Hematopoietic multipotent progenitor cell treated with erythropoietin and hydrocortisone succinate and interleukin-3 and kit ligand, for 4 days (in vitro differentiated cells): ENCODE results near the gene NOTCH3.

Source experiments
- DNase-seq: peaks from one replicate; pipeline ENCODE4 v3.0.0-alpha.2; 2015

Gene NOTCH3

DNA sequence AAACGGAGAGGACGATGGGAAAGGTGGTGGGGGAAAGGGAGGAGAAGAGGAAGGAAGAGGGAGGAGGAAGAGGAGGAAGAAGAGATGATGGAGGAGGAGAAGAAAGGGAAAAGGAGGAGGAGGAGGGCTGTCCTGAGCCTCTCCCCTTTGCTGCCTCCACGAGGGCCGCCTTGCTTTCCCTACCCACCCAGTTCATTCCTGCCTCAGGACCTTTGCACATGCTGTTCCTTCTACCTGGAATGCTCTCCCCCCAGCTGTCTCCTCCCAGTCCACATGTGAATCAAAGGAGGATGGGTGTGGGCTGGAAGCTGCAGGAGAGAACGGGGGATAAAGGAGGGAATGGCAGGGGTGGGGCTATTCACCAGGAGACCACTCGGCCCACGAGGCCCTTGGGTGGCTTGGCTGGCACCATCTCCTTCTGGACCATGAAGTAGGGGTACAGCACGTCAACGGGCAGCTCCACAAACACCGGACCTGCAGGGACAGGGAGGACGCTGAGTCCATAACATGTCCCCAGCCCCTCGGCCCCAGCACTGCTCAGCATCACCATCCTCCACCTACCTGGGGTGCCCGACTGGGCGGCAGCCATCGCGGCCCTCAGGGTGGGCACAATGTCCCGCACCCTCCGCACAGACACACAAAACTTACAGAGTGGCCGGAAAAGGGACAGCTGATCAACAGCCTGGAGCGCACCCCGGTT lies 78.3 kb downstream of the NOTCH3 start:
- DNase-seq, result no peak

DNA sequence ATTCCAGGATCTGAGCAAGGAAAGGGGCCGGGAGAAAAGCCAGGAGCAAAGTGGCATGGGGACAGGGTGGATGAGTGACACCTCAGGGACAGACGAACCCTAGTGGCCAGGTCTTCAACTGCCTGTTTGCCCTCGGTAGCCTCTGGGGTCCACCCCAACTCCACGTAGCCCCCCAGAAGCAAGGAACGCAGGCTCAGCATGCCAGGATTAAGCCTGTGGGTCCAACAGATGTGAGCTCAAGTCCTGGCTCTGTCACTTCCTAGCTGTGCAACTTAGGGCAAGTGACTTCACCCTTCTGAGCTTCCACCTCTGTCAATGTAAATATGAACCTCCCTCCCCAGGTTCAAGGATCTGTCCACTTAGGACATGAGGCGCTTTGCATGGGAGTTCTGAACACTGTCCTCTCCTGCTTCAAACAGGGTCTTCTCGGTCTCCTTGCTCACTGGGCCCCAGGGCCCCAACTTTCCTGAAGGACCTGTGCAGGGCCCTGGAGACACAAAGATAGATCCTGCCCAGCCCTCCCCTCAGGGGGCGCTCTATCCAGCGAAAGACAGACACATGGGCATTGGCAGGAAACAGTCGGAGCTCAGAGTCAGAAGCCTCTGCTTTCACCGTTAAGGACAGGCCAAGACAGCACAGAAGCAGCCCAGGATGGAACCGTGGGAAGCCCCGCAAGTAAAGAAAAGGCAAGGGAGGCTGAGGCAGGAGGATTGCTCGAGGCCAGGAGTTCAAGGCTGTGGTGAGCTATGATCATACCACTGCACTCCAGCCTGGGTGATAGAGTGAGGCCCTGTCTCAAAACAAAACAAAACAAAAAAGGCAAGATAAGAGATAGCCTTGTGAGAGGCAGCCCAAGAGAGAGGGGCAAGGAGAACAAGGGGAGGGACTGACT lies 80.4 kb downstream of the NOTCH3 start:
- DNase-seq, result no peak

DNA sequence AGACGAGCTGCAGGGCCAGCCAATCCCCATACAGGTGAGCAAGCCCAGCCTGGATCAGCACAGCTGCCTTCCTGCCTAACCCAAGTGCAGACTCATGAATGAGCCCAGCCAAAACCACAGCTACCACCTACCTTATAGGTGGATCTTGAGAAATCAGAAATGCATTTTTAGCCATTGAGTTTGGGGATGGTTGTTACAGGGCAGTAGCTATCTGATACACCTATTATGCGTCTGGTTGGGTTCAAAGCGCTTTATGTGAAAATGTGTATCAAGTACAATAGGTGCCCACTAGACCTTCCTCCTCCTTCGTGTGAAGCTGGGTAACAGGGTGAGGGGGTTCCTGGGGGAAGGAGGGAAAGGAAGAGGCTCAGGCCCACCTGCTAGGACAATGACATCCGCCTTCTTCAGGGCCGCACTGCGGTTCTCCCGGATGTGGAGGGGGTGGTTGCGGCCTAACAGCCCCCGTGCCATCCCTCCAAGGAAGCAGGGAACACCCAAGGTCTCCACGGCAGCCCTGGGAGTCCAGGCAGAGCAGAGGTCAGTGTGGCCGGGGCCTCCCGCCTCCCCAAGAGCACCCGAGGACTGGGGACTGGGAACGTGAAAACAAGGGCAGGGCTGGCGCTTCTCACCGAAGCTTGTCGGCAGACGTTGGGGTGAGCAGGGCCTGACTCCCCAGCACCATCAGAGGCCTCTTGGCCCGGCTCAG lies 81.9 kb downstream of the NOTCH3 start:
- no peak for DNase-seq

GRCh38 chr19:15118248-15118647 lies 82.5 kb downstream of the NOTCH3 start:
- DNase-seq, result no peak

DNA sequence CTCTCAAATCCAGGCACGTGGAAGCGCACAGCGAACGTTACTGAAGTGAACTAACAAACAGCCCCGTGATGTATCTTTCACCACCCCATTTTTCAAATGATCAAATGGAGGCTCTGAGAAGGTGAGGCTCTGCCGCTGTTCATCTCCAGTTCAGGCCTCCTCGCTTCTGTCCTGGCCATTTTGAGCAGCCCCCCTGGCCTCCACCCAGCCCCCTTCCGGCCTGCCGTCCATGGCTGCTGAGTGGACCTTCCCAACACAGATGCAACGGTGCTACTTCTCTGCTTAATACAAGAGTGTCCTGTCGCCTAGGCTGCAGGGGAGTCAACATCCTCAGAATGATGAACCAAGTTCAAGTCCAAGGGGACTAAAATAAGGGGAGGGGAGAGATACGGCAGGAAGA lies 83.9 kb downstream of the NOTCH3 start:
- DNase-seq, result no peak

GRCh38 chr19:15115762-15116615 lies 84.8 kb downstream of the NOTCH3 start:
- no peak for DNase-seq

GRCh38 chr19:15115080-15115479 lies 85.7 kb downstream of the NOTCH3 start:
- DNase-seq, result no peak

GRCh38 chr19:15114153-15114540 lies 86.6 kb downstream of the NOTCH3 start:
- DNase-seq, result no peak

DNA sequence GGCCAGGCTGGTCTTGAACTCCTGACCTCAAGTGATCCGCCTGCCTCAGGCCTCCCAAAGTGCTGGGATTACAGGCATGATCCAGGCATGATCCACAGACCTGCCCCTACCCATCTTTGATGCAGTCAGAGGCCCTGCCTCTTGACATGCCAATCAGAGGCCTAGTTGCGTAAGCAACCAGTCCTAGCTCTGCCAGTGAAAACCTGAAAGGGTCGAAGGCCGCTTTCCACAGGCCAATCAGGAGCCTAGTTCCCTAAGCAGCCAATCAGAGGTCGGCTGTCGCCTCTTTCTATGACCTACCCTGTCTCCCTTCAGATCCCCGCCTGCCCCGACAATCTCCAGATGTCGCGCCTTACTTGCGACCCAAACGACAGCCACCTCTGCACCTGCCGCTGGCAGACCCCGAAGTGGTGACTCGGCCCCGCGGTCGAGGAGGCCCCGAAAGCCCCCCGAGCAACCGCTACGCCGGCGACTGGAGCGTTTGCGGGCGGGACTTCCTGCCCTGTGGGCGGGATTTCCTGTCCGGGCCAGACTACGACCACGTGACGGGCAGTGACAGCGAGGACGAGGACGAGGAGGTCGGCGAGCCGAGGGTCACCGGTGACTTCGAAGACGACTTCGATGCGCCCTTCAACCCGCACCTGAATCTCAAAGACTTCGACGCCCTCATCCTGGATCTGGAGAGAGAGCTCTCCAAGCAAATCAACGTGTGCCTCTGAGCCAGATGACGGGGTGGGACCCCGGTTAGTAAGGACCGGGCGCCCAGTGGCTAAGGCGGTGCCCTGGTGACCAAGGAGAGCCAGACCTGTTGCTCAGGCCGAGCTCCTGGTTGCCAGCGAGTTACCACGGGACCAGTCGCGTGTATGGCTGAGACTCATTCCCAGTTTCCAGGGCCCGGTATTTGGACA lies 87.3 kb downstream of the NOTCH3 start:
- no peak for DNase-seq

DNA sequence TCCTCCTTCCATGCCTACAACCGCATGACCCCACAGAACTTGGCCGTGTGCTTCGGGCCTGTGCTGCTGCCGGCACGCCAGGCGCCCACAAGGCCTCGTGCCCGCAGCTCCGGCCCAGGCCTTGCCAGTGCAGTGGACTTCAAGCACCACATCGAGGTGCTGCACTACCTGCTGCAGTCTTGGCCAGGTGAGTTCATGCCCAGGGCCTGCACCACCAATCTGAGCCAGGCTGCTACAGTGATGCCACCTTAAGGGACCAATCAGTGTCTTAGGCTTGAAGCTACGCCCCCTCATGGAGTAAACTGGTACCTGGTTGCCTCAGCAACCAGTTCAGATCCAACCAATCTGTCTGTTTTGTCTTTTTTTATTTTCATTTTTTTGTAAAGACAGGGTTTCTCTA lies 88.4 kb downstream of the NOTCH3 start:
- no peak for DNase-seq

DNA sequence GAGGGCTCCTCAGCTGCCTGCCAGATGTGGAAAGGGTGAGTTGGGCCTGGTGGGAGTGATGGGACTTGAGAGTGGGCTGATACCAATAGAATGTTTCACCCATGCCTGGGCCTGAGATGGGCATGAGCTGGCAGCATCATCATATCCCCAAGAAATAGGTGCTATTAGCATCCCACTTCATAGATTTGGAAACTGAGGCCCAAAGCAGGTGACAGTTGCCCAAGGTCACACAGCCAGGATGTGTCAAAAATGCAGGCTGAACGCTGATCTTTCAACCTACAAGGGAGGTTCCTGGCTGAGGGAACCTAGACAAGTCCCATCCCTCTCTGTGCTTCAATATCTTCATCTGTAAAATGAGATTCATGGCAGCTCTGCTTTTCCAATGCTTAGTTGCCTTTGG lies 89.0 kb downstream of the NOTCH3 start:
- DNase-seq, result no peak

GRCh38 chr19:15110418-15110815 lies 90.4 kb downstream of the NOTCH3 start:
- DNase-seq, result no peak

GRCh38 chr19:15109768-15110417 lies 90.9 kb downstream of the NOTCH3 start:
- DNase-seq, result no peak
